Upper lobe of right lung (tissue), 1 donor: ENCODE data around the gene NUDT7. TPM values are rescaled to one million over a fixed set of nuclear protein-coding genes. Genes with fewer than 3 reads are reported as not detected.

ENCODE experiments used
- ATAC-seq: fragments of 200-7000 bp; cut with Tn5 transposase; one replicate; pipeline ENCODE4 v1.9.1; 2020; ENCODE audit warnings: mild to moderate bottlenecking, moderate library complexity
- DNase-seq: peaks from one replicate; pipeline ENCODE4 v3.0.0-alpha.2; 2020
- H3K27ac ChIP-seq: fragments of 200-600 bp; one replicate; pipeline ENCODE4 v1.8.0; 2022
- H3K27me3 ChIP-seq: fragments of 200-600 bp; one replicate; pipeline ENCODE4 v1.8.0; 2022; ENCODE audit warnings: mild to moderate bottlenecking
- H3K36me3 ChIP-seq: fragments of 200-600 bp; one replicate; pipeline ENCODE4 v1.8.0; 2022
- H3K4me1 ChIP-seq: fragments of 200-600 bp; one replicate; pipeline ENCODE4 v1.8.0; 2022
- H3K4me3 ChIP-seq: fragments of 200-600 bp; one replicate; pipeline ENCODE4 v1.8.0; 2022; ENCODE audit warnings: mild to moderate bottlenecking
- H3K9me3 ChIP-seq: fragments of 200-600 bp; one replicate; pipeline ENCODE4 v1.8.0; 2022
- CTCF ChIP-seq: fragments of 200-600 bp; IDR thresholded peaks from one replicate; pipeline ENCODE4 v1.8.0; 2022; ENCODE audit warnings: antibody characterized with exemption
- intact Hi-C: fragments of 100-400 bp; cut with DNase I; formaldehyde crosslinking; loops from one replicate; pipeline ENCODE4 v1.11.0; 2022
- total RNA-seq: library from RNA; stranded (reverse); fragmentation: NEBNext Ultra II Directional; extraction: Animal tissue kit (Norgen Biotek cat#: 25700); gene quantifications from one replicate; pipeline ENCODE4 v1.2.1, GENCODE V29; 2021
- donor health status: DM: no; HTN: yes; CAD: no; lungs with severe emphysema.

Gene NUDT7
- total RNA-seq, 1 donor from 2014 or later, result 7.2 TPM

GRCh38 chr16:77744141-77744540, 21.8 kb downstream of the NUDT7 start:
- no peak for TF ChIP-seq CTCF
- Histone ChIP-seq H3K36me3 (no peaks in the 10 kb centered on the region), H3K27ac (no peak overlapping the region), H3K9me3 (no peaks in the 10 kb centered on the region), H3K4me3 (no peak overlapping the region), H3K4me1 (no peaks in the 10 kb centered on the region), H3K27me3 (no peaks in the 10 kb centered on the region)
- intact Hi-C loops, result no loop called here
- ATAC-seq (no peak), DNase-seq (no peak)

GRCh38 chr16:77745972-77746371, 23.7 kb downstream of the NUDT7 start:
- DNase-seq, result no peak
- H3K27ac ChIP-seq, result no peak overlapping the region
- TF ChIP-seq CTCF, result no peak
- no peaks in the 10 kb centered on the region for H3K36me3 ChIP-seq
- no peak overlapping the region for H3K4me3 ChIP-seq
- no peaks in the 10 kb centered on the region for H3K4me1 ChIP-seq
- no peak for ATAC-seq
- H3K27me3 ChIP-seq, result no peaks in the 10 kb centered on the region
- no peaks in the 10 kb centered on the region for H3K9me3 ChIP-seq
- intact Hi-C loops, result no loop called here

GRCh38 chr16:77748421-77749005, 26.2 kb downstream of the NUDT7 start:
- no peaks in the 10 kb centered on the region for H3K4me1 ChIP-seq
- ATAC-seq, result no peak
- H3K9me3 ChIP-seq, result no peaks in the 10 kb centered on the region
- no peak overlapping the region for H3K4me3 ChIP-seq
- H3K27ac ChIP-seq, result no peak overlapping the region
- H3K36me3 ChIP-seq, result no peaks in the 10 kb centered on the region
- H3K27me3 ChIP-seq, result no peaks in the 10 kb centered on the region
- DNase-seq, result no peak
- no peak for TF ChIP-seq CTCF
- intact Hi-C loops, result no loop called here

GRCh38 chr16:77749415-77749814, 27.1 kb downstream of the NUDT7 start:
- H3K4me1 ChIP-seq, result no peaks in the 10 kb centered on the region
- DNase-seq (no peak), ATAC-seq (no peak)
- no peak overlapping the region for H3K4me3 ChIP-seq
- H3K9me3 ChIP-seq, result no peaks in the 10 kb centered on the region
- no peak for TF ChIP-seq CTCF
- H3K27ac ChIP-seq, result no peak overlapping the region
- intact Hi-C loops, result no loop called here
- no peaks in the 10 kb centered on the region for H3K36me3 ChIP-seq
- H3K27me3 ChIP-seq, result no peaks in the 10 kb centered on the region

GRCh38 chr16:77758046-77758445, 35.7 kb downstream of the NUDT7 start:
- Histone ChIP-seq H3K27me3 (no peaks in the 10 kb centered on the region), H3K9me3 (no peaks in the 10 kb centered on the region)
- no peak for TF ChIP-seq CTCF

GRCh38 chr16:77758508-77758907, 36.2 kb downstream of the NUDT7 start:
- H3K36me3 ChIP-seq, result no peaks in the 10 kb centered on the region
- no peak overlapping the region for H3K4me3 ChIP-seq
- H3K4me1 ChIP-seq, result no peaks in the 10 kb centered on the region
- no peaks in the 10 kb centered on the region for H3K9me3 ChIP-seq
- no peak for TF ChIP-seq CTCF
- DNase-seq, result no peak
- H3K27ac ChIP-seq, result no peak overlapping the region
- ATAC-seq, result no peak
- intact Hi-C loops, result no loop called here
- H3K27me3 ChIP-seq, result no peaks in the 10 kb centered on the region

More at GRCh38 chr16:77758046-77758445, 35.7 kb downstream of the NUDT7 start:
- intact Hi-C loops, result no loop called here
- ATAC-seq, result no peak
- Histone ChIP-seq H3K36me3 (no peaks in the 10 kb centered on the region), H3K4me1 (no peaks in the 10 kb centered on the region), H3K27ac (no peak overlapping the region), H3K4me3 (no peak overlapping the region)
- no peak for DNase-seq
